VCaP (cell line): ENCODE data around the gene HACD1.

Source experiments
- H3K27ac ChIP-seq: fragments of 450-650 bp; 2 replicates; pipeline ENCODE4 v1.5.1; 2017
- CTCF ChIP-seq: fragments of 450-650 bp; conservative IDR thresholded peaks from 2 replicates; pipeline ENCODE4 v1.5.1; 2017; ENCODE audit warnings: mild to moderate bottlenecking, moderate library complexity

The HACD1 gene

GRCh38 chr10:17564911-17565310 lies 52.3 kb downstream of the HACD1 start:
- no peak overlapping the region for H3K27ac ChIP-seq
- no peak for TF ChIP-seq CTCF

GRCh38 chr10:17563452-17563851 lies 53.7 kb downstream of the HACD1 start:
- no peak for TF ChIP-seq CTCF
- H3K27ac ChIP-seq = no peak overlapping the region

GRCh38 chr10:17562614-17563013 lies 54.6 kb downstream of the HACD1 start:
- no peak overlapping the region for H3K27ac ChIP-seq
- TF ChIP-seq CTCF = no peak

- TF ChIP-seq CTCF = no peak
- H3K27ac ChIP-seq = no peak overlapping the region
These were observed 56.1 kb downstream of the HACD1 start for GRCh38 chr10:17561111-17561510.

- TF ChIP-seq CTCF = no peak
These were observed 59.7 kb downstream of the HACD1 start for GRCh38 chr10:17557459-17557858.

GRCh38 chr10:17548770-17549169 lies 68.4 kb downstream of the HACD1 start:
- H3K27ac ChIP-seq = no peak overlapping the region
- TF ChIP-seq CTCF = no peak

More at GRCh38 chr10:17557459-17557858, 59.7 kb downstream of the HACD1 start:
- H3K27ac ChIP-seq = no peak overlapping the region

- H3K27ac ChIP-seq = no peak overlapping the region
- TF ChIP-seq CTCF = no peak
These were observed 69.0 kb downstream of the HACD1 start for GRCh38 chr10:17548162-17548561.

- no peak overlapping the region for H3K27ac ChIP-seq
- TF ChIP-seq CTCF = no peak
These were observed 70.1 kb downstream of the HACD1 start for GRCh38 chr10:17547060-17547459.
